Activated naive CD8-positive, alpha-beta T cell treated with anti-CD3 and anti-CD28 coated beads, Interleukin-2, amount 10 ng/mL, durations not matched to agents 7 days and 5 days (primary cell): ENCODE results near the gene HMCES. TPM values are rescaled to one million over a fixed set of nuclear protein-coding genes. Genes with fewer than 3 reads are reported as not detected.
A peak's percentile ranks its signal among the peaks of the same experiment; 100 is the strongest.

ENCODE experiments used
- ATAC-seq: fragments of 150-1000 bp; cut with Tn5 transposase; one replicate; pipeline ENCODE4 v1.10.0; 2021; ENCODE audit warnings: low read depth, moderate library complexity
- POLR2A ChIA-PET: fragments of 350-600 bp; sonication (Branson Sonifier 250); formaldehyde crosslinking; loops from one replicate; lab custom pipeline; 2021; ENCODE audit warnings: antibody characterized with exemption; lab: Charles Lee
- DNase-seq: peaks from one replicate; pipeline ENCODE4 v3.0.0; 2021
- H3K27ac Mint-ChIP-seq: one replicate; pipeline ENCODE4 v1.8.0; 2022; ENCODE audit warnings: mild to moderate bottlenecking, mixed read lengths
- H3K27me3 Mint-ChIP-seq: one replicate; pipeline ENCODE4 v1.8.0; 2022; ENCODE audit warnings: mild to moderate bottlenecking, moderate library complexity, mixed read lengths
- H3K36me3 Mint-ChIP-seq: one replicate; pipeline ENCODE4 v1.8.0; 2021; ENCODE audit warnings: mild to moderate bottlenecking, mixed read lengths
- H3K4me1 Mint-ChIP-seq: one replicate; pipeline ENCODE4 v1.8.0; 2021; ENCODE audit warnings: mixed read lengths
- H3K4me3 Mint-ChIP-seq: one replicate; pipeline ENCODE4 v1.8.0; 2022; ENCODE audit warnings: mild to moderate bottlenecking, moderate library complexity, mixed read lengths
- H3K9me3 Mint-ChIP-seq: one replicate; pipeline ENCODE4 v1.8.0; 2021; ENCODE audit warnings: mixed read lengths
- total RNA-seq, 2 experiments: library from RNA; stranded (reverse); gene quantifications; one replicate each; pipeline ENCODE4 v1.2.3, GENCODE V29; 2021

HMCES gene
- total RNA-seq: 10 to 100 TPM; 59.7 to 60.8 TPM

DNA sequence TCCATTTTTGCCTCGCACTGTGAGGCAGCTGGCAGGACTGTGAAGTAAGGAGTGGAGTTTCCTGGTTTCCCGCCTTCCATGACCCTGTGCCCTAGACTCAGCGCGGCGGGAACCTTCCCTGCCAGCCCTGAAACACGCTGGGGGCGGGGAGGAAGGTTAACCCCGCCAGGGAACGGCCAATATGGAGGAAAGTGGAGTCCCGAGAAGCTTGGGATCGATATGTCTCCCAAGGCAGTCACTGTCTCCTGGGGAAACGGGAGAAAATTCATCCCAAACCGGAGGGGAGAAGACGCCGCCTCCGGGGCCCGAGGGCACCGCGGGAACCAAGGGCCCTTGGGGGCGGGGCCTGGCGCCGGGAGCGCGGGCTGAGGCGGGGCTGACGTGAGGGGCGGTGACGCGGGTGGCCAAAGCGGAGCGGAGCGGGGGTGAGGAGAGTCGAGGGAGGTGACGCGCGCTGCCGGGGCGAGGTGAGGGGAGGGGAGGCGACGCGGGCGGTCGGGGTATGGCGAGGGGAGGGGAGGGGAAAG lies at the start of gene HMCES:
HMCES (plus strand) TSS at position 432 of the 527 bp plus-strand sequence. CDS start 863 bp downstream, outside the sequence.
- H3K4me3 Mint-ChIP-seq: peak within 1 kb of the TSS; percentile 99
- POLR2A ChIA-PET: interaction anchor here (0.6 to 3.9 kb wide), 12 partner anchors 9 to 262 kb away, joined by 3 to 102 read pairs (median 5); partner anchors contain the start of genes CNBP, COPG1 and RAB43
- peaks cover 40% of the 10 kb centered on the region for H3K4me1 Mint-ChIP-seq
- H3K36me3 Mint-ChIP-seq: peaks cover 31% of the 10 kb centered on the region
- H3K27me3 Mint-ChIP-seq: no peaks in the 10 kb centered on the region
- H3K9me3 Mint-ChIP-seq: no peaks in the 10 kb centered on the region
- DNase-seq: peak; percentile 96
- peak; percentile 90 for ATAC-seq
- peak within 1 kb of the TSS; percentile 97 for H3K27ac Mint-ChIP-seq

DNA sequence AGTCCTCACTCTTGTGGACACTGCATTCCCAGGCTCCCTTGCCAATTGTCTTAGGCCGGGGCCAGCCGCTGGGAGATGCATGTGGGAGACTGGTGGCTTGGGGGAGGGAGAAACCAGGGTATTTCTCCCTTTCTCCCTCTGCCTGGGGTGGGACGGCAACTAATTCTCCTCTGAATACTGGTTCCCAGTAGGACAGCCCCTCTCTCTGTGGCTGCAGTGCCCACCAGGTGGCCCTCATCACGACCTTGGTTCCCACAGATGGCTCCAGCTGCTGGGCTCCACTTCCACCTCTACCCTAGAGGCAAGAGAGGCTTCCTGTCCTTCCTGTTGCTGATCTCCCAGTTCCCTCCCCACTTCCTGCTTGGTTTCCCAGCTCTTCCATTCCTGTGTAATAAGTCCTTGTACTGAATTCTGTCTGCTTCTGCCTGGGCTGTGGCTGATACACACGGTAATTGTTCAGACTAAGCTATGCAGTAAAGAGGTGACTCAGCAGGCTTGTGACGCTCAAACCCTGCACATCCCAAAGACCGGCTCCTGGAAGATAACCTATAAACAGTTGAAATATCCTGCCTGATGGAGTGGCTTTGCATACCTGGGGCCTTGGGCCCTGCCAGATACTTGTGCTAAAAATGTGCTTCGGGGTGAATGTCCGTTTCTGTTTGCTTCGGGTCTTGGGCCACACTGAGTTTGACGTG lies 49.6 kb upstream of the HMCES start:
- ATAC-seq: no peak
- POLR2A ChIA-PET: interaction anchor here (2.1 to 2.3 kb wide), 2 partner anchors 10 to 108 kb away, joined by 8 to 9 read pairs; partner anchors contain the start of gene RAB43
- Mint-ChIP-seq H3K9me3 (no peaks in the 10 kb centered on the region), H3K27me3 (no peaks in the 10 kb centered on the region), H3K4me1 (peaks cover 61% of the 10 kb centered on the region), H3K27ac (peak overlapping the region; percentile 53), H3K4me3 (no peak overlapping the region), H3K36me3 (peaks cover 4% of the 10 kb centered on the region)
- no peak for DNase-seq

DNA sequence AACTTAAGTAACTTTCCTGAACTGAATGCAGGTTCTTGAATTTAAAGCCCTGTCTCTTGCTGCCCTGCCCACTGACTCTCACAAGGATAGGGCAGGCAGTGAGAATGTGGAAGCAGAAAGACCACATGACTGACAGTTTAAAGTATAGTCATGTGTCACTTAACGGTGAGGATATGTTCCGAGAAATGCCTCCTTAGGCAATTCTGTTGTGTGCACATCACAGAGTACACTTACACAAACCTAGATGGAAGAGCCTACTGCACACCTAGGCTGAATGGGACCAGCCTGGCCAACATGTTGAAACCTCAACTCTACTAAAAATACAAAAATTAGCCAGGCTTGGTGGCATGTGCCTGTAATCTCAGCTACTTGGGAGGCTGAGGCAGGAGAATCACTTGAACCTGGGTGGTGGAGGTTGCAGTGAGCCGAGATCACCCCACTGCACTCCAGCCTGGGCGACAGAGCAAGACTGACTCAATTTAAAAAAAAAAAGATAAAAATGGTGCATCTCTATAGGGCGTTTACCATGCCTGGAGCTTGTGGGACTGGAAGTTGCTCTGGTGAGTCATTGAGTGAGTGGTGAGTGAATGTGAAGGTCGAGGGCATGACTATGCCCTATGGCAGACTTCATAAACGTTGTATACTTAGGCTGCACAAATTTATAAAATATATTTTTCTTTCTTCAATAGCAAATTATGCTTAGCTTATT lies 48.2 kb upstream of the HMCES start:
- peak overlapping the region; percentile 30 for H3K4me3 Mint-ChIP-seq
- peak; percentile 72 for ATAC-seq
- H3K4me1 Mint-ChIP-seq: peaks cover 60% of the 10 kb centered on the region

GRCh38 chr3:129231331-129232119 lies 47.1 kb upstream of the HMCES start:
- H3K4me1 Mint-ChIP-seq: peaks cover 57% of the 10 kb centered on the region
- peak overlapping the region; percentile 36 for H3K4me3 Mint-ChIP-seq
- peak overlapping the region; percentile 50 for H3K27ac Mint-ChIP-seq
- no peaks in the 10 kb centered on the region for H3K9me3 Mint-ChIP-seq
- DNase-seq (no peak), ATAC-seq (no peak)
- H3K36me3 Mint-ChIP-seq: peaks cover 4% of the 10 kb centered on the region
- POLR2A ChIA-PET: interaction anchor here (1.0 to 2.3 kb wide), 6 partner anchors 7 to 111 kb away, joined by 3 to 9 read pairs (median 7); partner anchors contain the start of genes CNBP and RAB43
- H3K27me3 Mint-ChIP-seq: no peaks in the 10 kb centered on the region

More for the DNA sequence above, 48.2 kb upstream of the HMCES start:
- H3K36me3 Mint-ChIP-seq: peaks cover 4% of the 10 kb centered on the region
- no peak for DNase-seq
- POLR2A ChIA-PET: interaction anchor here (1.0 to 2.3 kb wide), 6 partner anchors 8 to 110 kb away, joined by 3 to 9 read pairs (median 7); partner anchors contain the start of genes CNBP and RAB43
- no peaks in the 10 kb centered on the region for H3K9me3 Mint-ChIP-seq
- H3K27me3 Mint-ChIP-seq: no peaks in the 10 kb centered on the region
- H3K27ac Mint-ChIP-seq: peak overlapping the region; percentile 85

- peak; percentile 40 for ATAC-seq
- no peaks in the 10 kb centered on the region for H3K9me3 Mint-ChIP-seq
Observed at GRCh38 chr3:129233538-129233937, 45.1 kb upstream of the HMCES start.

GRCh38 chr3:129234441-129234840 lies 44.2 kb upstream of the HMCES start:
- ATAC-seq (no peak), DNase-seq (no peak)
- Mint-ChIP-seq H3K4me3 (no peak overlapping the region), H3K27me3 (no peaks in the 10 kb centered on the region), H3K36me3 (peaks cover 4% of the 10 kb centered on the region), H3K4me1 (peaks cover 47% of the 10 kb centered on the region), H3K9me3 (no peaks in the 10 kb centered on the region), H3K27ac (peak overlapping the region; percentile 56)
- POLR2A ChIA-PET: interaction anchor here (0.7 to 8.2 kb wide), 4 partner anchors 9 to 170 kb away, joined by 4 to 86 read pairs (median 8); partner anchors contain the start of gene CNBP

More at GRCh38 chr3:129233538-129233937, 45.1 kb upstream of the HMCES start:
- peaks cover 48% of the 10 kb centered on the region for H3K4me1 Mint-ChIP-seq
- POLR2A ChIA-PET: interaction anchor here (0.5 to 8.2 kb wide), 9 partner anchors 8 to 555 kb away, joined by 3 to 86 read pairs (median 5); partner anchors contain the start of gene CNBP
- peaks cover 4% of the 10 kb centered on the region for H3K36me3 Mint-ChIP-seq
- peak overlapping the region; percentile 84 for H3K27ac Mint-ChIP-seq
- peak overlapping the region; percentile 66 for H3K4me3 Mint-ChIP-seq
- H3K27me3 Mint-ChIP-seq: no peaks in the 10 kb centered on the region
- DNase-seq: no peak

- POLR2A ChIA-PET: interaction anchor here (0.6 to 8.2 kb wide), 4 partner anchors 10 to 342 kb away, joined by 4 to 86 read pairs (median 6); partner anchors contain the start of genes CNBP and COPG1
- Mint-ChIP-seq H3K4me3 (no peak overlapping the region), H3K27me3 (no peaks in the 10 kb centered on the region), H3K9me3 (no peaks in the 10 kb centered on the region), H3K4me1 (peaks cover 45% of the 10 kb centered on the region), H3K36me3 (peaks cover 4% of the 10 kb centered on the region), H3K27ac (no peak overlapping the region)
- DNase-seq (no peak), ATAC-seq (no peak)
Observed at GRCh38 chr3:129235344-129235917, 43.2 kb upstream of the HMCES start.

- ATAC-seq (peak; percentile 80), DNase-seq (peak; percentile 56)
- POLR2A ChIA-PET: interaction anchor here (0.9 to 8.2 kb wide), 12 partner anchors 9 to 223 kb away, joined by 3 to 86 read pairs (median 8); partner anchors contain the start of genes CNBP, COPG1 and RAB43
- Mint-ChIP-seq H3K27me3 (no peaks in the 10 kb centered on the region), H3K9me3 (no peaks in the 10 kb centered on the region), H3K27ac (peak overlapping the region; percentile 93), H3K4me3 (peak overlapping the region; percentile 67), H3K4me1 (peaks cover 32% of the 10 kb centered on the region), H3K36me3 (peaks cover 2% of the 10 kb centered on the region)
Observed at GRCh38 chr3:129238945-129239705, 39.5 kb upstream of the HMCES start.

GRCh38 chr3:129239991-129240390 lies 38.7 kb upstream of the HMCES start:
- H3K27me3 Mint-ChIP-seq: no peaks in the 10 kb centered on the region
- POLR2A ChIA-PET: interaction anchor here (0.6 to 8.2 kb wide), 7 partner anchors 9 to 223 kb away, joined by 3 to 86 read pairs (median 4); partner anchors contain the start of genes CNBP and COPG1
- H3K4me1 Mint-ChIP-seq: peaks cover 27% of the 10 kb centered on the region
- DNase-seq (no peak), ATAC-seq (no peak)
- peak overlapping the region; percentile 96 for H3K27ac Mint-ChIP-seq
- H3K9me3 Mint-ChIP-seq: no peaks in the 10 kb centered on the region
- peak overlapping the region; percentile 73 for H3K4me3 Mint-ChIP-seq
- peaks cover 2% of the 10 kb centered on the region for H3K36me3 Mint-ChIP-seq

GRCh38 chr3:129240436-129240835 lies 38.2 kb upstream of the HMCES start:
- POLR2A ChIA-PET: interaction anchor here (0.6 to 8.2 kb wide), 5 partner anchors 9 to 122 kb away, joined by 3 to 86 read pairs (median 3); partner anchors contain the start of genes CNBP and COPG1
- H3K27ac Mint-ChIP-seq: peak overlapping the region; percentile 96
- peaks cover 2% of the 10 kb centered on the region for H3K36me3 Mint-ChIP-seq
- H3K4me1 Mint-ChIP-seq: peaks cover 25% of the 10 kb centered on the region
- no peak overlapping the region for H3K4me3 Mint-ChIP-seq
- ATAC-seq (no peak), DNase-seq (no peak)
- no peaks in the 10 kb centered on the region for H3K27me3 Mint-ChIP-seq
- H3K9me3 Mint-ChIP-seq: no peaks in the 10 kb centered on the region

GRCh38 chr3:129245141-129245540 lies 33.5 kb upstream of the HMCES start:
- Mint-ChIP-seq H3K4me3 (no peak overlapping the region), H3K36me3 (peaks cover 5% of the 10 kb centered on the region), H3K4me1 (peaks cover 31% of the 10 kb centered on the region), H3K27me3 (no peaks in the 10 kb centered on the region), H3K27ac (no peak overlapping the region), H3K9me3 (no peaks in the 10 kb centered on the region)
- POLR2A ChIA-PET: interaction anchor here (0.6 to 3.2 kb wide), 12 partner anchors 59 to 275 kb away, joined by 3 to 24 read pairs (median 5); partner anchors contain the start of gene CNBP
- no peak for ATAC-seq
- DNase-seq: no peak
